CD4-positive, alpha-beta memory T cell (primary cell): ENCODE results near the gene PRDM1. TPM values are rescaled to one million over a fixed set of nuclear protein-coding genes. Genes with fewer than 3 reads are reported as not detected.
A peak's percentile ranks its signal among the peaks of the same experiment; 100 is the strongest.

Experiments
- CTCF ChIA-PET: fragments of 350-600 bp; sonication (Branson Sonifier 250); formaldehyde crosslinking; loops from one replicate; lab custom pipeline; 2021; ENCODE audit warnings: inconsistent platforms; ENCODE audit not compliant: partially characterized antibody; lab: Charles Lee
- POLR2A ChIA-PET: fragments of 350-600 bp; sonication (Branson Sonifier 250); formaldehyde crosslinking; loops from one replicate; lab custom pipeline; 2021; ENCODE audit not compliant: partially characterized antibody; lab: Charles Lee
- DNase-seq, 5 donors: peaks; one replicate each; pipeline versions ENCODE4 v3.0.0 to v3.0.0-alpha.2; 2020 to 2022; ENCODE audit warnings: mixed read lengths in 1 of 5
- H3K27ac ChIP-seq: one replicate; pipeline ENCODE4 v1.7.0; 2013; ENCODE audit warnings: low read depth, low read length
- H3K27me3 ChIP-seq: 2 replicates; pipeline ENCODE4 v1.7.0; 2013; ENCODE audit warnings: mild to moderate bottlenecking, low read length, moderate library complexity; ENCODE audit not compliant: insufficient read depth
- H3K36me3 ChIP-seq: 2 replicates; pipeline ENCODE4 v1.7.0; 2013; ENCODE audit warnings: mild to moderate bottlenecking, low read length, moderate library complexity; ENCODE audit not compliant: insufficient read depth
- H3K4me1 ChIP-seq: 2 replicates; pipeline ENCODE4 v1.7.0; 2013; ENCODE audit warnings: mild to moderate bottlenecking, low read length, moderate library complexity; ENCODE audit not compliant: insufficient read depth
- H3K4me3 ChIP-seq, 2 donors: one replicate each; pipeline ENCODE4 v1.7.0; 2013; ENCODE audit warnings: low read length in 2 of 2, mild to moderate bottlenecking in 1 of 2
- H3K9me3 ChIP-seq, 2 donors: one replicate each; pipeline ENCODE4 v1.7.0; 2013; ENCODE audit warnings: low read length in 2 of 2, control low read depth in 1 of 2; ENCODE audit not compliant: control insufficient read depth in 1 of 2
- H3K27ac Mint-ChIP-seq, 7 donors: one replicate each; pipeline ENCODE4 v1.8.0; 2020 to 2021; ENCODE audit warnings: mixed read lengths in 7 of 7, mild to moderate bottlenecking in 6 of 7, inconsistent platforms in 3 of 7, moderate library complexity in 3 of 7
- H3K27me3 Mint-ChIP-seq, 2 donors: one replicate each; pipeline ENCODE4 v1.8.0; 2020 to 2021; ENCODE audit warnings: mixed read lengths in 2 of 2
- H3K36me3 Mint-ChIP-seq, 2 donors: one replicate each; pipeline ENCODE4 v1.8.0; 2020 to 2021; ENCODE audit warnings: mixed read lengths in 2 of 2, inconsistent platforms in 1 of 2, mild to moderate bottlenecking in 1 of 2
- H3K4me1 Mint-ChIP-seq, 4 donors: one replicate each; pipeline ENCODE4 v1.8.0; 2020 to 2021; ENCODE audit warnings: mixed read lengths in 4 of 4, mild to moderate bottlenecking in 1 of 4
- H3K4me3 Mint-ChIP-seq, 8 donors: one replicate each; pipeline ENCODE4 v1.8.0; 2020 to 2021; ENCODE audit warnings: mixed read lengths in 8 of 8, mild to moderate bottlenecking in 7 of 8, moderate library complexity in 6 of 8, inconsistent platforms in 3 of 8
- H3K9me3 Mint-ChIP-seq, 8 donors: one replicate each; pipeline ENCODE4 v1.8.0; 2020 to 2021; ENCODE audit warnings: mixed read lengths in 8 of 8, mild to moderate bottlenecking in 5 of 8, inconsistent platforms in 3 of 8, moderate library complexity in 1 of 8
- intact Hi-C: fragments of 100-400 bp; cut with micrococcal nuclease; formaldehyde crosslinking; loops from one replicate; pipeline ENCODE4 v1.15.1; 2023
- polyA plus RNA-seq, 2 donors: library from polyadenylated mRNA; unstranded; fragments of 300-500 nt; fragmentation: Illumina TruSeq; gene quantifications; one replicate each; pipeline ENCODE4 v1.2.3, GENCODE V29; 2021
- total RNA-seq, 2 experiments: library from RNA; stranded (reverse); gene quantifications; one replicate each; pipeline ENCODE4 v1.2.3, GENCODE V29; 2021

The PRDM1 gene
- total and polyA plus RNA-seq, 4 experiments from 2014 or later, result 33.4 to 97.0 (median 39.7) TPM

GRCh38 chr6:106117579-106117978 is 31.4 kb downstream of the PRDM1 start:
- CTCF ChIA-PET, result interaction anchor here (0.7 to 3.9 kb wide), 10 partner anchors 9 to 126 kb away, joined by 3 to 20 read pairs (median 6); no protein-coding TSS in a partner anchor
- POLR2A ChIA-PET, result interaction anchor here (0.5 to 11.1 kb wide), 14 partner anchors 9 to 125 kb away, joined by 3 to 178 read pairs (median 10); partner anchors contain the start of gene PRDM1
- no peak overlapping the region for H3K4me3 ChIP-seq
- peak overlapping the region; percentile 5 to 83 (median 72) for H3K4me3 Mint-ChIP-seq
- no peaks in the 10 kb centered on the region for H3K36me3 ChIP-seq
- H3K4me1 Mint-ChIP-seq, result peaks cover 53 to 78% (median 63%) of the 10 kb centered on the region in 4 donors
- H3K4me1 ChIP-seq, result peaks cover 68% of the 10 kb centered on the region
- H3K36me3 Mint-ChIP-seq, result no peaks in the 10 kb centered on the region
- DNase-seq, result peak; percentile 79 to 91 (median 82)
- no peaks in the 10 kb centered on the region for H3K27me3 Mint-ChIP-seq
- H3K9me3 ChIP-seq, result no peaks in the 10 kb centered on the region
- H3K27ac ChIP-seq, result peak overlapping the region; percentile 25
- no peaks in the 10 kb centered on the region for H3K27me3 ChIP-seq
- no peaks in the 10 kb centered on the region for H3K9me3 Mint-ChIP-seq
- peak overlapping the region; percentile 65 to 96 (median 92) for H3K27ac Mint-ChIP-seq
- intact Hi-C loops, result loop anchor here (1.0 to 5.0 kb wide), 3 partner anchors 19 to 45 kb away; no protein-coding TSS in a partner anchor

- ChIA-PET POLR2A (interaction anchor here (0.5 to 11.1 kb wide), 10 partner anchors 15 to 126 kb away, joined by 3 to 178 read pairs (median 12); no protein-coding TSS in a partner anchor), CTCF (interaction anchor here (1.1 to 3.9 kb wide), 7 partner anchors 8 to 104 kb away, joined by 4 to 20 read pairs (median 9); no protein-coding TSS in a partner anchor)
- no peaks in the 10 kb centered on the region for H3K36me3 ChIP-seq
- H3K4me1 ChIP-seq, result peaks cover 55% of the 10 kb centered on the region
- no peaks in the 10 kb centered on the region for H3K27me3 ChIP-seq
- Mint-ChIP-seq H3K27ac (peak overlapping the region in 5 of 7 donors; percentile 15 to 95 (median 52)), H3K4me3 (peak overlapping the region in 1 of 8 donors; percentile 5), H3K9me3 (no peaks in the 10 kb centered on the region), H3K4me1 (peaks cover 44 to 64% (median 54%) of the 10 kb centered on the region in 4 donors), H3K36me3 (no peaks in the 10 kb centered on the region), H3K27me3 (no peaks in the 10 kb centered on the region)
- no peak overlapping the region for H3K4me3 ChIP-seq
- no peaks in the 10 kb centered on the region for H3K9me3 ChIP-seq
- H3K27ac ChIP-seq, result no peak overlapping the region
- intact Hi-C loops, result loop anchor here (5.0 kb wide), 1 partner anchor 43 kb away; no protein-coding TSS in a partner anchor
- no peak for DNase-seq
Measured at GRCh38 chr6:106118835-106119431, 32.8 kb downstream of the PRDM1 start.

- Mint-ChIP-seq H3K4me3 (no peak overlapping the region), H3K36me3 (no peaks in the 10 kb centered on the region), H3K9me3 (no peaks in the 10 kb centered on the region), H3K4me1 (peaks cover 38 to 58% (median 49%) of the 10 kb centered on the region in 4 donors), H3K27ac (peak overlapping the region in 3 of 7 donors; percentile 24 to 36 (median 35)), H3K27me3 (no peaks in the 10 kb centered on the region)
- intact Hi-C loops, result loop anchor here (5.0 kb wide), 1 partner anchor 43 kb away; no protein-coding TSS in a partner anchor
- Histone ChIP-seq H3K27me3 (no peaks in the 10 kb centered on the region), H3K27ac (no peak overlapping the region), H3K9me3 (no peaks in the 10 kb centered on the region), H3K4me3 (no peak overlapping the region), H3K4me1 (peaks cover 49% of the 10 kb centered on the region), H3K36me3 (no peaks in the 10 kb centered on the region)
- no peak for DNase-seq
- ChIA-PET POLR2A (interaction anchor here (0.8 to 11.1 kb wide), 5 partner anchors 11 to 127 kb away, joined by 5 to 178 read pairs (median 25); no protein-coding TSS in a partner anchor), CTCF (interaction anchor here (1.2 to 3.9 kb wide), 3 partner anchors 30 to 103 kb away, joined by 4 to 20 read pairs (median 5); no protein-coding TSS in a partner anchor)
Measured at GRCh38 chr6:106119546-106119945, 33.4 kb downstream of the PRDM1 start.

- Histone ChIP-seq H3K27me3 (no peaks in the 10 kb centered on the region), H3K36me3 (no peaks in the 10 kb centered on the region), H3K27ac (no peak overlapping the region), H3K4me1 (peaks cover 44% of the 10 kb centered on the region), H3K9me3 (no peaks in the 10 kb centered on the region), H3K4me3 (no peak overlapping the region)
- Mint-ChIP-seq H3K9me3 (no peaks in the 10 kb centered on the region), H3K27me3 (no peaks in the 10 kb centered on the region), H3K27ac (peak overlapping the region in 3 of 7 donors; percentile 19 to 36 (median 24)), H3K36me3 (no peaks in the 10 kb centered on the region), H3K4me1 (peaks cover 34 to 54% (median 45%) of the 10 kb centered on the region in 4 donors), H3K4me3 (no peak overlapping the region)
- CTCF ChIA-PET, result no interaction called here
- intact Hi-C loops, result no loop called here
- DNase-seq, result no peak
- POLR2A ChIA-PET, result interaction anchor here (0.8 to 11.1 kb wide), 3 partner anchors 11 to 128 kb away, joined by 5 to 178 read pairs (median 25); no protein-coding TSS in a partner anchor
Measured at GRCh38 chr6:106120006-106120405, 33.9 kb downstream of the PRDM1 start.

GRCh38 chr6:106120406-106120805 is 34.3 kb downstream of the PRDM1 start:
- Mint-ChIP-seq H3K9me3 (no peaks in the 10 kb centered on the region), H3K27me3 (no peaks in the 10 kb centered on the region), H3K4me3 (no peak overlapping the region), H3K36me3 (no peaks in the 10 kb centered on the region), H3K27ac (no peak overlapping the region), H3K4me1 (peaks cover 30 to 50% (median 41%) of the 10 kb centered on the region in 4 donors)
- ChIA-PET POLR2A (interaction anchor here (3.8 to 11.1 kb wide), 2 partner anchors 21 to 128 kb away, joined by 25 to 178 read pairs; no protein-coding TSS in a partner anchor), CTCF (no interaction called here)
- Histone ChIP-seq H3K27ac (no peak overlapping the region), H3K36me3 (no peaks in the 10 kb centered on the region), H3K4me3 (no peak overlapping the region), H3K27me3 (no peaks in the 10 kb centered on the region), H3K4me1 (peaks cover 40% of the 10 kb centered on the region), H3K9me3 (no peaks in the 10 kb centered on the region)
- DNase-seq, result no peak
- intact Hi-C loops, result no loop called here

- Mint-ChIP-seq H3K4me1 (peaks cover 26 to 46% (median 36%) of the 10 kb centered on the region in 4 donors), H3K4me3 (no peak overlapping the region), H3K9me3 (no peaks in the 10 kb centered on the region), H3K27me3 (no peaks in the 10 kb centered on the region), H3K36me3 (no peaks in the 10 kb centered on the region), H3K27ac (no peak overlapping the region)
- ChIA-PET POLR2A (interaction anchor here (0.8 to 1.1 kb wide), 2 partner anchors 10 to 25 kb away, joined by 3 read pairs; no protein-coding TSS in a partner anchor), CTCF (interaction anchor here (0.7 kb wide), 1 partner anchor 34 kb away, joined by 3 read pairs; no protein-coding TSS in a partner anchor)
- intact Hi-C loops, result no loop called here
- no peak overlapping the region for H3K27ac ChIP-seq
- no peak overlapping the region for H3K4me3 ChIP-seq
- DNase-seq, result no peak
- H3K9me3 ChIP-seq, result no peaks in the 10 kb centered on the region
- H3K4me1 ChIP-seq, result peaks cover 34% of the 10 kb centered on the region
- no peaks in the 10 kb centered on the region for H3K36me3 ChIP-seq
- no peaks in the 10 kb centered on the region for H3K27me3 ChIP-seq
Measured at GRCh38 chr6:106122306-106122918, 36.3 kb downstream of the PRDM1 start.
